ENCODE results near the gene STAC3. TPM values are rescaled to one million over a fixed set of nuclear protein-coding genes. Genes with fewer than 3 reads are reported as not detected.

STAC3 gene
- total RNA-seq, 1 donor from 2014 or later: 0.74 TPM

DNA sequence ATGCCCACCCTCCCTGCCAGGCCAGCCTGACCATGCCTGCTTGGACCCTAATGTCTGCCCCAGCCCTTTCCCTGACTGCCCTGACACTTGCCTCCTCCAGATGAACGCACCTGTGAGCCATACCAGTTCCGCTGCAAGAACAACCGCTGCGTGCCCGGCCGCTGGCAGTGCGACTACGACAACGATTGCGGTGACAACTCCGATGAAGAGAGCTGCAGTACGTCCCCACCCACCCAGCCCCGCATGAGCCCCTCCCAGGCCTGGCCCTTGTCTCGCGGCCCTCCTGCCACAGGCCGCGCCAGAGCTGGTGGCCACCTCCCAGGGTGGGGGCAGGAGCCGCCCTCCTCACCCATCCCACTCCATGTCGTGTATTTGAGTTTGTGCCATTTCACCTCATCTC, 48.7 kb downstream of the STAC3 start:
- Histone ChIP-seq H3K36me3 (peaks cover 4 to 96% of the 10 kb centered on the region in 2 donors), H3K27me3 (no peaks in the 10 kb centered on the region), H3K4me1 (no peaks in the 10 kb centered on the region), H3K27ac (no peak overlapping the region), H3K4me3 (no peak overlapping the region), H3K9me3 (no peaks in the 10 kb centered on the region)
- no peak for DNase-seq (ENCODE audit: extremely low spot score in 2 of 2)
- no peak for TF ChIP-seq POLR2AphosphoS5 (IDR thresholded peaks at IDR 0.05; ENCODE audit: insufficient read depth in 1 of 2, low read depth in 1 of 2)
- TF ChIP-seq, protein P1, sequence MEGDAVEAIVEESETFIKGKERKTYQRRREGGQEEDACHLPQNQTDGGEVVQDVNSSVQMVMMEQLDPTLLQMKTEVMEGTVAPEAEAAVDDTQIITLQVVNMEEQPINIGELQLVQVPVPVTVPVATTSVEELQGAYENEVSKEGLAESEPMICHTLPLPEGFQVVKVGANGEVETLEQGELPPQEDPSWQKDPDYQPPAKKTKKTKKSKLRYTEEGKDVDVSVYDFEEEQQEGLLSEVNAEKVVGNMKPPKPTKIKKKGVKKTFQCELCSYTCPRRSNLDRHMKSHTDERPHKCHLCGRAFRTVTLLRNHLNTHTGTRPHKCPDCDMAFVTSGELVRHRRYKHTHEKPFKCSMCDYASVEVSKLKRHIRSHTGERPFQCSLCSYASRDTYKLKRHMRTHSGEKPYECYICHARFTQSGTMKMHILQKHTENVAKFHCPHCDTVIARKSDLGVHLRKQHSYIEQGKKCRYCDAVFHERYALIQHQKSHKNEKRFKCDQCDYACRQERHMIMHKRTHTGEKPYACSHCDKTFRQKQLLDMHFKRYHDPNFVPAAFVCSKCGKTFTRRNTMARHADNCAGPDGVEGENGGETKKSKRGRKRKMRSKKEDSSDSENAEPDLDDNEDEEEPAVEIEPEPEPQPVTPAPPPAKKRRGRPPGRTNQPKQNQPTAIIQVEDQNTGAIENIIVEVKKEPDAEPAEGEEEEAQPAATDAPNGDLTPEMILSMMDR (IDR thresholded peaks at IDR 0.05): no peak
- no peak for TF ChIP-seq POLR2A (IDR thresholded peaks at IDR 0.05)
- intact Hi-C loops (cut with DNase I): no loop called here

DNA sequence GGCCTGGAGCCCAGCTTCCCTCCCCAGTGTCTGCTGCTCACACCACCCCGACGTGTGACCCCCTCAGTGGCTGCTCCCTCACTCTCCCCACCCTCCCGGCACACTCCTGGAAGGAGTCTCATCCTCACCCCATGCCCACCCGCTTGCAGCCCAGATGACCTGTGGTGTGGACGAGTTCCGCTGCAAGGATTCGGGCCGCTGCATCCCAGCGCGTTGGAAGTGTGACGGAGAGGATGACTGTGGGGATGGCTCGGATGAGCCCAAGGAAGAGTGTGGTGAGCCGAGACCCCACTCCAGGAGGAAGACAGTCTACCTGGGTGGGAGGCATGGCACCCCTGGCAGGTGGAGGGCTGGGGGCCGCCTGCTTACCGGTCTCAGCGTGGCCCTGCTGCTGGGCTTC, 49.4 kb downstream of the STAC3 start:
- intact Hi-C loops (cut with DNase I): no loop called here

DNA sequence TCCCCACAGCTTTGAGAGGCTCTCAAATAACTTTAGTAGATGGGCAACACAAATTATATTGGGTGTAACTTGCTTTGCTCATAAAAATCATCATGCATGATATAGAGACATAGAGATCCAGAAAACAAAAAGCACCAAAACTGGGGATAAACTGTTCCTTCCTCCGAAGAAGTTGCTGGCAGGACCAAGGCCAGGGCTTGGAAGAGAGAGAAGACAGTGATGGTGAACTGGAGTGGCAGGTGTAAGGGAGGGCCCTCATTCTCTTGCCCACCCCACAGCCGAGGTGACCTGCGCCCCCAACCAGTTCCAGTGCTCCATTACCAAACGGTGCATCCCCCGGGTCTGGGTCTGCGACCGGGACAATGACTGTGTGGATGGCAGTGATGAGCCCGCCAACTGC, 49.8 kb downstream of the STAC3 start:
- Histone ChIP-seq H3K27ac (no peak overlapping the region), H3K4me1 (no peaks in the 10 kb centered on the region), H3K9me3 (no peaks in the 10 kb centered on the region), H3K36me3 (peaks cover 0 to 98% of the 10 kb centered on the region in 2 donors), H3K27me3 (no peaks in the 10 kb centered on the region), H3K4me3 (no peak overlapping the region)
- intact Hi-C loops (cut with DNase I): no loop called here
- no peak for DNase-seq (ENCODE audit: extremely low spot score in 2 of 2)
- TF ChIP-seq POLR2A (IDR thresholded peaks at IDR 0.05): no peak
- TF ChIP-seq, protein P1 (IDR thresholded peaks at IDR 0.05): no peak
- no peak for TF ChIP-seq POLR2AphosphoS5 (IDR thresholded peaks at IDR 0.05; ENCODE audit: insufficient read depth in 1 of 2, low read depth in 1 of 2)

More for the DNA sequence above, 49.4 kb downstream of the STAC3 start:
- TF ChIP-seq POLR2AphosphoS5 (IDR thresholded peaks at IDR 0.05; ENCODE audit: insufficient read depth in 1 of 2, low read depth in 1 of 2) (no peak), POLR2A (IDR thresholded peaks at IDR 0.05) (no peak)
- TF ChIP-seq, protein P1 (IDR thresholded peaks at IDR 0.05): no peak
- Histone ChIP-seq H3K36me3 (peaks cover under 1 to 98% of the 10 kb centered on the region in 2 donors), H3K27ac (no peak overlapping the region), H3K4me3 (no peak overlapping the region), H3K9me3 (no peaks in the 10 kb centered on the region), H3K27me3 (no peaks in the 10 kb centered on the region), H3K4me1 (no peaks in the 10 kb centered on the region)
- no peak for DNase-seq (ENCODE audit: extremely low spot score in 2 of 2)

GRCh38 chr12:57200497-57200896, 50.5 kb downstream of the STAC3 start:
- TF ChIP-seq POLR2AphosphoS5 (IDR thresholded peaks at IDR 0.05; ENCODE audit: insufficient read depth in 1 of 2, low read depth in 1 of 2) (no peak), POLR2A (IDR thresholded peaks at IDR 0.05) (no peak)
- TF ChIP-seq, protein P1 (IDR thresholded peaks at IDR 0.05): no peak
- H3K36me3 ChIP-seq: peaks cover 0 to 98% of the 10 kb centered on the region in 2 donors
- no peak for DNase-seq (ENCODE audit: extremely low spot score in 2 of 2)
- no peaks in the 10 kb centered on the region for H3K9me3 ChIP-seq
- H3K4me1 ChIP-seq: no peaks in the 10 kb centered on the region
- H3K4me3 ChIP-seq: no peak overlapping the region
- intact Hi-C loops (cut with DNase I): no loop called here
- H3K27ac ChIP-seq: no peak overlapping the region
- no peaks in the 10 kb centered on the region for H3K27me3 ChIP-seq

DNA sequence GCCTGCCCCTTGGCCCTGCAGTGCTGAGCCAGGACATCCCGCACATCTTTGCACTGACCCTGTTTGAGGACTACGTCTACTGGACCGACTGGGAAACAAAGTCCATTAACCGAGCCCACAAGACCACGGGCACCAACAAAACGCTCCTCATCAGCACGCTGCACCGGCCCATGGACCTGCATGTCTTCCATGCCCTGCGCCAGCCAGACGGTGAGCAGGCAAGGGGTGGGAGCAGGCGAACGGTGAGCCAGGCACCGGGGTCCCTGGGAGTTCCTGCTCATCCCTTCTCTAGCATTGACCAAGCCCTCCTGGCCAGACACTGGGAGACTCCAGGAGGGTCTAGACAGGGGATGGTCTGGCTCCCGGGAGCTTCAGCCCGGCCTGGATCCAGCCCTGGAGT, 51.8 kb downstream of the STAC3 start:
- no peak overlapping the region for H3K27ac ChIP-seq
- intact Hi-C loops (cut with DNase I): no loop called here
- no peaks in the 10 kb centered on the region for H3K4me1 ChIP-seq
- H3K4me3 ChIP-seq: no peak overlapping the region
- no peak for DNase-seq (ENCODE audit: extremely low spot score in 2 of 2)
- TF ChIP-seq POLR2A (IDR thresholded peaks at IDR 0.05) (no peak), POLR2AphosphoS5 (IDR thresholded peaks at IDR 0.05; ENCODE audit: insufficient read depth in 1 of 2, low read depth in 1 of 2) (no peak)
- TF ChIP-seq, protein P1 (IDR thresholded peaks at IDR 0.05): no peak
- H3K27me3 ChIP-seq: no peaks in the 10 kb centered on the region
- H3K36me3 ChIP-seq: peaks cover 0 to 98% of the 10 kb centered on the region in 2 donors
- H3K9me3 ChIP-seq: no peaks in the 10 kb centered on the region
